Measurements from ENCODE around the gene SNAP25. TPM values are rescaled to one million over a fixed set of nuclear protein-coding genes. Genes with fewer than 3 reads are reported as not detected.

Gene SNAP25
- total and polyA plus RNA-seq, 10 donors, result 0.04 to 0.80 (median 0.12) TPM; not detected in 6

GRCh38 chr20:10231290-10231689 lies 12.7 kb downstream of the SNAP25 start:
- DNase-seq, result no peak
- H3K4me1 ChIP-seq, result no peaks in the 10 kb centered on the region
- no peaks in the 10 kb centered on the region for H3K27me3 ChIP-seq (replicated peaks in 1 of 7)
- TF ChIP-seq POLR2AphosphoS5 (IDR thresholded peaks at IDR 0.05) (no peak), CTCF (IDR thresholded peaks at IDR 0.05 in 8 of 11, conservative IDR thresholded peaks at IDR 0.05 in 3 of 11) (no peak), POLR2A (IDR thresholded peaks at IDR 0.05) (no peak)
- no peak overlapping the region for H3K4me3 ChIP-seq
- no peaks in the 10 kb centered on the region for H3K36me3 ChIP-seq
- no peaks in the 10 kb centered on the region for H3K9me3 ChIP-seq
- intact Hi-C loops (cut with DNase I; ENCODE audit: low total_unique reads), result no loop called here
- no peak overlapping the region for H3K27ac ChIP-seq

GRCh38 chr20:10236540-10237533 lies 18.2 kb downstream of the SNAP25 start:
- H3K27ac ChIP-seq, result no peak overlapping the region
- H3K4me1 ChIP-seq, result no peaks in the 10 kb centered on the region
- H3K36me3 ChIP-seq, result no peaks in the 10 kb centered on the region
- H3K9me3 ChIP-seq, result no peaks in the 10 kb centered on the region
- intact Hi-C loops (cut with DNase I; ENCODE audit: low total_unique reads), result no loop called here
- TF ChIP-seq POLR2AphosphoS5 (IDR thresholded peaks at IDR 0.05) (no peak), CTCF (IDR thresholded peaks at IDR 0.05 in 8 of 11, conservative IDR thresholded peaks at IDR 0.05 in 3 of 11) (no peak), POLR2A (IDR thresholded peaks at IDR 0.05) (no peak)
- WGBS, 5 donors, result 59 to 79% (median 76%) methylated on average over 10 of the region's 10 CpGs
- no peak overlapping the region for H3K4me3 ChIP-seq
- H3K27me3 ChIP-seq (replicated peaks in 1 of 7), result no peaks in the 10 kb centered on the region
- no peak for DNase-seq

DNA sequence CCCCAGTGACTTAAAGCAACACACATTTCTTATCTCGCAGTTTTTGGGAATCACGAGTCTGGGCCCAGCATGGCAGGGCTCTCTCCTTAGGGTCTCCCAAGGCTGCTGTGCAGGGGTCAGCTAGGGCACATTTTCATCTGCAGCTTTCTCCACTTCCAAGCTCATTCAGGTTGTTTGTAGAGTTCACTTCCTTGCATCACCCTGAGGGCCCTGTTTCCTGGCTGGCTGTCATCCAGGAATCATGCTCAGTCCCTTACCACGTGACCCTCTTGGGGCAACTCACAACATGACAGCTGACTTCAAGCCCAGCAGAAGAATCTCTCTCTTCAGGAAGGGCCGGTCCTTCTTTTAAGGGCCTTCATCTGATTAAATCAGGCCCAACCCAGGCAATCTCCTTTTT lies 21.3 kb downstream of the SNAP25 start:
- no peak for DNase-seq
- Histone ChIP-seq H3K9me3 (no peaks in the 10 kb centered on the region), H3K27me3 (replicated peaks in 1 of 7) (no peaks in the 10 kb centered on the region), H3K36me3 (no peaks in the 10 kb centered on the region), H3K4me3 (no peak overlapping the region), H3K27ac (no peak overlapping the region), H3K4me1 (no peaks in the 10 kb centered on the region)
- 27 to 32% (median 27%) methylated on average over 4 of the region's 4 CpGs for WGBS, 5 donors
- intact Hi-C loops (cut with DNase I; ENCODE audit: low total_unique reads), result no loop called here
- TF ChIP-seq CTCF (IDR thresholded peaks at IDR 0.05 in 8 of 11, conservative IDR thresholded peaks at IDR 0.05 in 3 of 11) (no peak), POLR2A (IDR thresholded peaks at IDR 0.05) (no peak), POLR2AphosphoS5 (IDR thresholded peaks at IDR 0.05) (no peak)

DNA sequence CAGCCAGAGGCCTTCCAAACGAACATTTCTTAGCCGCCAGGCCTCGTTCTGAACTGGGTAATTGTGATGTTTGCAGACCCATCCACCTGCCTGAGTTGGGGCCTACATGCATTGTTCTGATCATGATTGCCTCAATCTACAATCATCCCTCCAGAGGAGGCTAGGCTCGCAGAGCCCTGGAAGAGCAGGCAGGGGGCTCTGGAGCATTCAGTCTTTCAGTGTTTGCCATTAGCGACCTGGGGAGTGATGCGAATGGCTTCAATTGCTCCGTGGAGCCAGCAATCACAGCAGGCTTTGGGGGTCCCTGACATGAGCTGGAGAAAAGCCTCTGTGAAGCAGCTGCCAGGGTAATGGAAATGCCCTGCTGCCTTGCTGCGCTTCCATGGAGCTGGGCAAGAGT lies 22.0 kb downstream of the SNAP25 start:
- no peak for DNase-seq
- no peaks in the 10 kb centered on the region for H3K9me3 ChIP-seq
- H3K4me1 ChIP-seq, result no peaks in the 10 kb centered on the region
- intact Hi-C loops (cut with DNase I; ENCODE audit: low total_unique reads), result no loop called here
- no peak overlapping the region for H3K4me3 ChIP-seq
- no peaks in the 10 kb centered on the region for H3K36me3 ChIP-seq
- H3K27ac ChIP-seq, result no peak overlapping the region
- TF ChIP-seq POLR2AphosphoS5 (IDR thresholded peaks at IDR 0.05), result no peak
- TF ChIP-seq POLR2A (IDR thresholded peaks at IDR 0.05), result no peak
- no peak for TF ChIP-seq CTCF (IDR thresholded peaks at IDR 0.05 in 8 of 11, conservative IDR thresholded peaks at IDR 0.05 in 3 of 11)
- 80 to 88% (median 81%) methylated on average over 8 of the region's 8 CpGs for WGBS, 5 donors
- no peaks in the 10 kb centered on the region for H3K27me3 ChIP-seq (replicated peaks in 1 of 7)
